Activated B cell treated with CpG ODN at 0.5 μM for 24 hours (primary cell): Measurements from ENCODE around the gene MAP4K2. TPM values are rescaled to one million over a fixed set of nuclear protein-coding genes. Genes with fewer than 3 reads are reported as not detected.

Source experiments
- ATAC-seq: fragments of 200-7000 bp; cut with Tn5 transposase; one replicate; pipeline ENCODE4 v1.10.0; 2021; ENCODE audit warnings: low read depth, mild to moderate bottlenecking, moderate library complexity
- CTCF ChIA-PET: fragments of 350-600 bp; sonication (Branson Sonifier 250); formaldehyde crosslinking; loops from one replicate; lab custom pipeline; 2021; ENCODE audit warnings: antibody characterized with exemption; lab: Charles Lee
- POLR2A ChIA-PET: fragments of 350-600 bp; sonication (Branson Sonifier 250); formaldehyde crosslinking; loops from one replicate; lab custom pipeline; 2021; ENCODE audit warnings: antibody characterized with exemption; lab: Charles Lee
- DNase-seq: peaks from one replicate; pipeline ENCODE4 v3.0.0; 2022
- H3K27ac Mint-ChIP-seq: one replicate; pipeline ENCODE4 v1.8.0; 2020; ENCODE audit warnings: mixed read lengths
- H3K27me3 Mint-ChIP-seq: one replicate; pipeline ENCODE4 v1.8.0; 2021; ENCODE audit warnings: mixed read lengths
- H3K36me3 Mint-ChIP-seq: one replicate; pipeline ENCODE4 v1.8.0; 2021; ENCODE audit warnings: low read depth, mixed read lengths
- H3K4me1 Mint-ChIP-seq: one replicate; pipeline ENCODE4 v1.8.0; 2021; ENCODE audit warnings: mixed read lengths
- H3K4me3 Mint-ChIP-seq: one replicate; pipeline ENCODE4 v1.8.0; 2020; ENCODE audit warnings: mild to moderate bottlenecking, mixed read lengths
- H3K9me3 Mint-ChIP-seq: one replicate; pipeline ENCODE4 v1.8.0; 2020; ENCODE audit warnings: mixed read lengths
- intact Hi-C: fragments of 100-400 bp; cut with micrococcal nuclease; formaldehyde crosslinking; loops from one replicate; pipeline ENCODE4 v1.15.1; 2024
- total RNA-seq: library from RNA; stranded (reverse); gene quantifications from 2 replicates; pipeline ENCODE4 v1.2.3, GENCODE V29; 2022
- TF ChIP-seq, protein P1 (sequence below): fragments of 200-600 bp; IDR thresholded peaks from one replicate; pipeline ENCODE4 v1.8.0; 2022; ENCODE audit warnings: antibody characterized with exemption, mild to moderate bottlenecking

MAP4K2 gene
- total RNA-seq, 1 donor from 2014 or later = 73.6 TPM

DNA sequence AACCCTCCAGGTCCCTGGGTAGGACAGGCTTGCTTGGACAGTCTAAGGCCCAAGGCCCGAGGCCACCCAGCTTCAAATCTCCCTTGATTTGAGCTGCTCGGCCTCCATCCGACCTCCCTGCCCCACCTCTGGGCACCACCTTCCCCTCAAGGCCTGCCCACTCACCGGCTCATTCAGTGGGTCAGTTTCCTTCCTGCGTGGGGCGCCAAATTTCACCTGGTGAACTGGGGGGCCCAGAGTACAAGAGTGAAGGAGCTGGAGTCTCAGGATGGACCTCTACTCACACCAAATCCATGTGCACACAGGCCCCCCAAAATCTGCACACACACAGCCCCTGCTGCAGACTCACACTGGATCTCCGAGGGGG lies 3.8 kb downstream of the MAP4K2 start:
- DNase-seq (no peak), ATAC-seq (no peak)
- Mint-ChIP-seq H3K27ac (peak overlapping the region; percentile 91), H3K4me3 (peak overlapping the region; percentile 71), H3K27me3 (no peaks in the 10 kb centered on the region), H3K9me3 (no peaks in the 10 kb centered on the region), H3K36me3 (peaks cover 40% of the 10 kb centered on the region), H3K4me1 (peaks cover 61% of the 10 kb centered on the region)
- ChIA-PET CTCF (interaction anchor here (0.7 to 5.1 kb wide), 5 partner anchors 12 to 214 kb away, joined by 3 to 29 read pairs (median 4); partner anchors contain the start of gene SF1), POLR2A (interaction anchor here (0.5 to 7.1 kb wide), 11 partner anchors 12 to 458 kb away, joined by 3 to 86 read pairs (median 9); partner anchors contain the start of genes MEN1, RASGRP2 and SF1)
- intact Hi-C loops = loop anchor here (1.0 kb wide), 1 partner anchor 12 kb away; no protein-coding TSS in a partner anchor
- TF ChIP-seq, protein P1, sequence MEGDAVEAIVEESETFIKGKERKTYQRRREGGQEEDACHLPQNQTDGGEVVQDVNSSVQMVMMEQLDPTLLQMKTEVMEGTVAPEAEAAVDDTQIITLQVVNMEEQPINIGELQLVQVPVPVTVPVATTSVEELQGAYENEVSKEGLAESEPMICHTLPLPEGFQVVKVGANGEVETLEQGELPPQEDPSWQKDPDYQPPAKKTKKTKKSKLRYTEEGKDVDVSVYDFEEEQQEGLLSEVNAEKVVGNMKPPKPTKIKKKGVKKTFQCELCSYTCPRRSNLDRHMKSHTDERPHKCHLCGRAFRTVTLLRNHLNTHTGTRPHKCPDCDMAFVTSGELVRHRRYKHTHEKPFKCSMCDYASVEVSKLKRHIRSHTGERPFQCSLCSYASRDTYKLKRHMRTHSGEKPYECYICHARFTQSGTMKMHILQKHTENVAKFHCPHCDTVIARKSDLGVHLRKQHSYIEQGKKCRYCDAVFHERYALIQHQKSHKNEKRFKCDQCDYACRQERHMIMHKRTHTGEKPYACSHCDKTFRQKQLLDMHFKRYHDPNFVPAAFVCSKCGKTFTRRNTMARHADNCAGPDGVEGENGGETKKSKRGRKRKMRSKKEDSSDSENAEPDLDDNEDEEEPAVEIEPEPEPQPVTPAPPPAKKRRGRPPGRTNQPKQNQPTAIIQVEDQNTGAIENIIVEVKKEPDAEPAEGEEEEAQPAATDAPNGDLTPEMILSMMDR = no peak

DNA sequence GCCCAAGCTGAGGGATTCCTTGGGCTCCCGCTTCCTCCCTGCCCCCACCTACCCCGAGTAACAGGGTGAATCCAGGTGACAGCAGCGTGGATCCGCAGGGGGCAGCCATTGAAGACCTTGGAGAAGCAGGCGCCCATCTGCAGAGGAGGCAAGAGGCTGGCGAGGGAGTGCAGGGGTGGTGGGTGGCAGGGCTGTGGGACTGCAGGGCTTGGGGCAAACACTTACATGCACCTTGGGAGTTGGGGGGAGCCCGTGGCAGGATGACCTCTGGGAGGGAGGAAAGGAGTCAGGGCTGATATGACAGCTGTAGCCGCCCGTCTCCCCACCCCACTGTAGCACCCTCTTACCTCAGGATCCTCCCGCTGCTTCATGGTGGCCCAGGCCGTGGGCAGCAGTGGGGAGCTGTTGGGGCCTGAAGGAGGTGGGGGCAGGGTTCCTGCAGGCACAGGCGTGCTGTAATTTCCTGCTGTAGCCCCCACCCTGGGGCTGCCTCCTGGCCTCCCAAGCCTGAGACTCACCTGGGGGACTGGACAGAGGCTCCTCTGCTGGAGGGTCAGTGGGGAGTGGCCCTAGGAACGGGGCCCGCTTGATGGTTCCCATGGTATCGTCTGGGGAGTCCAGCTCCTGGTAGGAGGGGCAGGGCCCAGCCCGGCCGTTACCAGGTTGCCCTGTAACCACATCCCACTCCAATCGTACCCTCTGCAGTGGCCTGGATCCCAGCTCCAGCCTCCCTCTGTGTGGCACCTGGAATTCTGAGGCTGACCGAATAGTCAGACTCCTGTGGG lies 6.1 kb downstream of the MAP4K2 start:
- intact Hi-C loops = no loop called here
- POLR2A ChIA-PET = interaction anchor here (0.7 to 6.2 kb wide), 2 partner anchors 13 to 1551 kb away, joined by 5 to 63 read pairs; no protein-coding TSS in a partner anchor
- DNase-seq = no peak
- H3K27me3 Mint-ChIP-seq = no peaks in the 10 kb centered on the region
- peak overlapping the region; percentile 30 for H3K27ac Mint-ChIP-seq
- TF ChIP-seq, protein P1 = no peak
- no peak for ATAC-seq
- H3K4me1 Mint-ChIP-seq = peaks cover 55% of the 10 kb centered on the region
- no peak overlapping the region for H3K4me3 Mint-ChIP-seq
- H3K9me3 Mint-ChIP-seq = no peaks in the 10 kb centered on the region
- H3K36me3 Mint-ChIP-seq = peaks cover 50% of the 10 kb centered on the region
- CTCF ChIA-PET = no interaction called here

DNA sequence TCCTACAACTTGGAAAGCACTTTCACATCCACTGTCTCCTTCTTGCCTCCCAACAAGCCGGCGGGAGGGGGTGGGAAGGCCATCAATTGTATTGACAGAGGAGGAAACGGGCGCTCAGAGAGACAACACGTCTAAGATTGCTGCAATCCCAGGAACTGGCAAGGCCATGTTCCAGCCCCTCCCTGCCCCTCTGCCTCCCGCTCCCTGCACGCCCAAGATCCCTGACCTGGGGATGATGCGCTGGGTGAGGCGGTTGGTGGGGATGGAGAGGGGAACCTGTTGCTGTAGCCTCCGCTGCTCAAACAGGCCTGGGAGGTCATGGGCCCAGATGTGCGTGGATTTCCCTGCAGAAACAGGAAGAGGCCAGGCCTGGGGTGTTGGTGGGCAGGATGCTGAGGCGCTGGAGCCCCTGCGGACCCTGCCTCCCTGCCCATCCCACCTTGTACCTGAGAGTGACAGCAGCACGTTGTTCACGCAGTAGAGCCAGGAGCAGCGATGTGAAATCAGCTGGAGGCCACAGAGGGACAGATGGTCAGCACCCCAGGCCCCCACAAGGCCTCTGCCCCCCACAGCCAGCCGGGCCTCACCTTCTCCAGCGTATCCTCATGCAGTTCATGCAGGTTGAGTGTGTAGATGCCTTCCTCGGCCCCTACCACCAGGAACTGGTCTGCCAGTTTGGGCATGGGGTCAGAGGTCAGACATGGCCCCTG lies 6.8 kb downstream of the MAP4K2 start:
- TF ChIP-seq, protein P1 = no peak
- no peak overlapping the region for H3K4me3 Mint-ChIP-seq
- peaks cover 54% of the 10 kb centered on the region for H3K36me3 Mint-ChIP-seq
- ChIA-PET CTCF (no interaction called here), POLR2A (no interaction called here)
- no peaks in the 10 kb centered on the region for H3K9me3 Mint-ChIP-seq
- peak overlapping the region; percentile 30 for H3K27ac Mint-ChIP-seq
- intact Hi-C loops = no loop called here
- H3K4me1 Mint-ChIP-seq = peaks cover 48% of the 10 kb centered on the region
- DNase-seq (no peak), ATAC-seq (no peak)
- H3K27me3 Mint-ChIP-seq = no peaks in the 10 kb centered on the region

DNA sequence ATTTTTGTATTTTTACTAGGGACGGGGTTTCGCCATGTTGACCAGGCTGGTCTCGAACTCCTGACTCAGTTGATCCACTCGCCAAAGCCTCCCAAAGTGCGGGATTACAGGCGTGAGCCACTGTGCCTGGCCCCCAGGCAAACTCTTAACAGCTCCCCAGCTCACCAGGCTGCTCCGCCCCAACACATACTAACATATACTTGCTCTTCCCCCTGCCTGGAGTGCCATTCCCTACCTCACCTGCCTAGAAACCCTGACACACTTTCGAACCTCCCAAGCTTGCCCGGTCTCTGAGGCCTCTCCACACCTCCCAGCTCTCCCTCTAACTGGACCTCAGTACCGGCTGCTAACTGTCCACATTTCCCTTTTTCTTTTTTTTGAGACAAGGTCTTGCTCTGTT lies 8.5 kb downstream of the MAP4K2 start:
- peaks cover 63% of the 10 kb centered on the region for H3K36me3 Mint-ChIP-seq
- CTCF ChIA-PET = interaction anchor here (0.8 kb wide), 1 partner anchor 11 kb away, joined by 3 read pairs; no protein-coding TSS in a partner anchor
- POLR2A ChIA-PET = interaction anchor here (0.7 to 3.5 kb wide), 5 partner anchors 8 to 47 kb away, joined by 3 to 10 read pairs (median 4); partner anchors contain the start of gene SF1
- TF ChIP-seq, protein P1 = no peak
- DNase-seq (no peak), ATAC-seq (no peak)
- H3K4me3 Mint-ChIP-seq = no peak overlapping the region
- intact Hi-C loops = no loop called here
- H3K27me3 Mint-ChIP-seq = no peaks in the 10 kb centered on the region
- H3K9me3 Mint-ChIP-seq = no peaks in the 10 kb centered on the region
- peaks cover 31% of the 10 kb centered on the region for H3K4me1 Mint-ChIP-seq
- peak overlapping the region; percentile 16 for H3K27ac Mint-ChIP-seq
